ENCODE results near the gene MIOX. TPM values are rescaled to one million over a fixed set of nuclear protein-coding genes. Genes with fewer than 3 reads are reported as not detected.
A peak's percentile ranks its signal among the peaks of the same experiment; 100 is the strongest.

Gene MIOX
- total and polyA plus RNA-seq, 2 of the 13 experiments (the other 11 are each of a cell fraction or from before 2014, with no cell fraction given), result 1.5 to 2.9 TPM

- ATAC-seq (no peak), FAIRE-seq (no peak)
Measured at GRCh38 chr22:50483977-50484853, 2.4 kb upstream of the MIOX start.

More at GRCh38 chr22:50483977-50484853, 2.4 kb upstream of the MIOX start:
- ChIA-PET POLR2A (interaction anchor here (0.9 to 2.2 kb wide), 5 partner anchors 10 to 85 kb away, joined by 3 to 12 read pairs (median 3); partner anchors contain the start of gene SCO2), CTCF (ENCODE audit: low intra/inter-chr PET ratio, low total read pairs) (no interaction called here)
- Histone ChIP-seq H3K79me2 (ENCODE audit: insufficient read depth, low read length) (no peaks in the 10 kb centered on the region), H3K4me2 (ENCODE audit: low read depth, low read length) (no peak overlapping the region), H3K27ac (ENCODE audit: extremely low read length, insufficient read depth, low read length) (no peak overlapping the region), H4K20me1 (ENCODE audit: insufficient read depth, low read length) (no peaks in the 10 kb centered on the region; the same call in 1 of the 2 replicates), H3K4me3 (replicated peaks in 1 of 3; ENCODE audit: insufficient read depth in 1 of 3, low read depth in 2 of 3, low read length in 3 of 3) (no peak overlapping the region), H3K9ac (ENCODE audit: insufficient read depth, low read depth, low read length) (no peak overlapping the region), H3K27me3 (ENCODE audit: control insufficient read depth in 1 of 2, insufficient read depth in 2 of 2, low read length in 2 of 2) (peaks cover 0 to 4% of the 10 kb centered on the region in 2 experiments; a peak in 1 of 5 replicates), H3K36me3 (replicated peaks in 1 of 2; ENCODE audit: control insufficient read depth in 1 of 2, insufficient read depth in 2 of 2, low read length in 2 of 2) (no peaks in the 10 kb centered on the region), H2AFZ (ENCODE audit: low read length) (no peak overlapping the region), H3K9me3 (ENCODE audit: low read length) (no peaks in the 10 kb centered on the region), H3K4me1 (ENCODE audit: insufficient read depth, low read length) (peaks cover 66% of the 10 kb centered on the region)
- TSS peak; percentile 53 for BruUV-seq (replicated peaks)
- in situ Hi-C loops (cut with HindIII; ENCODE audit: extremely low pct_ligation_motif_present, low pct_unique_long_range_greater_than_20kb) (no loop called here), intact Hi-C loops (cut with micrococcal nuclease; ENCODE audit: unreplicated experiment) (no loop called here)
- no peak for DNase-seq (ENCODE audit: low spot score)
- TF ChIP-seq SALL2 (CRISPR knock-in tag; IDR thresholded peaks at IDR 0.05) (0 out of 2 replicates have a peak, but pooled peaks have one; percentile 1), JARID2 (CRISPR knock-in tag; IDR thresholded peaks at IDR 0.05; ENCODE audit: insufficient replicate concordance) (no peak), FOXK2 (IDR thresholded peaks at IDR 0.05) (no peak), ZNF781 (CRISPR knock-in tag; IDR thresholded peaks at IDR 0.05; ENCODE audit: borderline replicate concordance, not compliant biosample characterization) (no peak), POLR2A (IDR thresholded peaks at IDR 0.05; ENCODE audit: insufficient read depth in 1 of 2, low read depth in 2 of 2, low read length in 2 of 2) (peak in 1 of 2 experiments; percentile 21; a peak in 1 of 4 replicates), SALL1 (CRISPR knock-in tag; IDR thresholded peaks at IDR 0.05) (0 out of 2 replicates have a peak, but pooled peaks have one; percentile 25), PAF1 (CRISPR knock-in tag; IDR thresholded peaks at IDR 0.05) (0 out of 2 replicates have a peak, but pooled peaks have one; percentile 57), GABPB1 (CRISPR knock-in tag; IDR thresholded peaks at IDR 0.05) (peak; percentile 17; the same call in 1 of the 2 replicates), POLR2G (IDR thresholded peaks at IDR 0.05; ENCODE audit: low read depth, low read length) (peak; percentile 43; the same call in 1 of the 2 replicates), ZNF207 (IDR thresholded peaks at IDR 0.05; ENCODE audit: borderline replicate concordance) (no peak), ZNF777 (CRISPR knock-in tag; IDR thresholded peaks at IDR 0.05) (no peak), ZFY (CRISPR knock-in tag; IDR thresholded peaks at IDR 0.05) (peak; percentile 9; the same call in 1 of the 2 replicates), RBFOX2 (IDR thresholded peaks at IDR 0.05; ENCODE audit: low read depth, low read length) (peak; percentile 42; the same call in 1 of the 2 replicates), ZFX (CRISPR knock-in tag; IDR thresholded peaks at IDR 0.05; ENCODE audit: low read depth) (peak; percentile 25; the same call in 1 of the 2 replicates)
- TF ChIP-seq, protein P1, sequence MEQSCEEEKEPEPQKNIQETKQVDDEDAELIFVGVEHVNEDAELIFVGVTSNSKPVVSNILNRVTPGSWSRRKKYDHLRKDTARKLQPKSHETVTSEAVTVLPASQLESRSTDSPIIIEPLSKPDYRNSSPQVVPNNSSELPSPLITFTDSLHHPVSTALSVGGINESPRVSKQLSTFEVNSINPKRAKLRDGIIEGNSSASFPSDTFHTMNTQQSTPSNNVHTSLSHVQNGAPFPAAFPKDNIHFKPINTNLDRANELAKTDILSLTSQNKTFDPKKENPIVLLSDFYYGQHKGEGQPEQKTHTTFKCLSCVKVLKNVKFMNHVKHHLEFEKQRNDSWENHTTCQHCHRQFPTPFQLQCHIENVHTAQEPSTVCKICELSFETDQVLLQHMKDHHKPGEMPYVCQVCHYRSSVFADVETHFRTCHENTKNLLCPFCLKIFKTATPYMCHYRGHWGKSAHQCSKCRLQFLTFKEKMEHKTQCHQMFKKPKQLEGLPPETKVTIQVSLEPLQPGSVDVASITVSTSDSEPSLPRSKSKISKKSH (CRISPR knock-in tag; IDR thresholded peaks at IDR 0.05; ENCODE audit: borderline replicate concordance), result 0 out of 2 replicates have a peak, but pooled peaks have one; percentile 17
- TF ChIP-seq, protein P2, sequence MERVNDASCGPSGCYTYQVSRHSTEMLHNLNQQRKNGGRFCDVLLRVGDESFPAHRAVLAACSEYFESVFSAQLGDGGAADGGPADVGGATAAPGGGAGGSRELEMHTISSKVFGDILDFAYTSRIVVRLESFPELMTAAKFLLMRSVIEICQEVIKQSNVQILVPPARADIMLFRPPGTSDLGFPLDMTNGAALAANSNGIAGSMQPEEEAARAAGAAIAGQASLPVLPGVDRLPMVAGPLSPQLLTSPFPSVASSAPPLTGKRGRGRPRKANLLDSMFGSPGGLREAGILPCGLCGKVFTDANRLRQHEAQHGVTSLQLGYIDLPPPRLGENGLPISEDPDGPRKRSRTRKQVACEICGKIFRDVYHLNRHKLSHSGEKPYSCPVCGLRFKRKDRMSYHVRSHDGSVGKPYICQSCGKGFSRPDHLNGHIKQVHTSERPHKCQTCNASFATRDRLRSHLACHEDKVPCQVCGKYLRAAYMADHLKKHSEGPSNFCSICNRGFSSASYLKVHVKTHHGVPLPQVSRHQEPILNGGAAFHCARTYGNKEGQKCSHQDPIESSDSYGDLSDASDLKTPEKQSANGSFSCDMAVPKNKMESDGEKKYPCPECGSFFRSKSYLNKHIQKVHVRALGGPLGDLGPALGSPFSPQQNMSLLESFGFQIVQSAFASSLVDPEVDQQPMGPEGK (CRISPR knock-in tag; IDR thresholded peaks at IDR 0.05), result peak; percentile 18; the same call in 1 of the 2 replicates
- TF ChIP-seq, protein P3, sequence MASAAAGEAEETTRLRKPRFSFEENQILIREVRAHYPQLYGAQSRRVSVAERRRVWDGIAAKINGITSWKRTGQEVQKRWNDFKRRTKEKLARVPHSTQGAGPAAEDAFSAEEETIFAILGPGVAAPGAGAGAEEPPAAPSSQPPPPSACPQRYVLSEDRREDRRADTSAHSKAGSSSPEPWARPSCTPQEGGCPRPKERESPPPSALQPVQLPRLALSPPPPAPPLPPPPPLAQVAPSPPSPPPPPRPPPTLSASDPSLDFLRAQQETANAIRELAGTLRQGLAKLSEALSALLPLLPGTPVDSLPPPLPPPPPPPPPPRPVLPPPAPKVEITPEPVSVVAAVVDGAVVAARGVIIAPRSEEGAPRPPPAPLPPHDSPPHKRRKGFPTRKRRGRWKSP (CRISPR knock-in tag; IDR thresholded peaks at IDR 0.05), result no peak
- 80% methylated on average over 14 of the region's 31 CpGs for WGBS (ENCODE audit: low lambda C conversion rate)
